ENCODE measurements around the gene RSPRY1. TPM values are rescaled to one million over a fixed set of nuclear protein-coding genes. Genes with fewer than 3 reads are reported as not detected.

The RSPRY1 gene
- total and polyA plus RNA-seq, 2 of the 4 experiments (the other 2 are of a cell fraction) = 25.2 to 62.2 TPM

GRCh38 chr16:57281791-57282190 is 95.7 kb downstream of the RSPRY1 start:
- Histone ChIP-seq H3K18ac (ENCODE audit: low read depth, low read length) (no peak overlapping the region), H4K20me1 (ENCODE audit: insufficient read depth, low read length) (peaks cover 3% of the 10 kb centered on the region; the same call in 1 of the 2 replicates), H2AFZ (replicated peaks; ENCODE audit: low read length, poor library complexity) (no peak overlapping the region), H2BK15ac (ENCODE audit: low read depth, low read length) (no peak overlapping the region), H3K27me3 (ENCODE audit: control insufficient read depth, insufficient read depth, low read length) (peaks cover 60% of the 10 kb centered on the region), H3K4me2 (ENCODE audit: low read depth, low read length) (no peak overlapping the region), H2BK5ac (ENCODE audit: low read depth, low read length, poor library complexity, severe bottlenecking) (no peak overlapping the region), H4K8ac (ENCODE audit: low read depth in 2 of 2, low read length in 2 of 2) (no peak overlapping the region), H4K91ac (ENCODE audit: insufficient read depth, low read depth, low read length) (no peak overlapping the region), H3K36me3 (ENCODE audit: control insufficient read depth, insufficient read depth, low read length) (no peaks in the 10 kb centered on the region), H2AK9ac (replicated peaks; ENCODE audit: low read depth, low read length, poor library complexity) (no peak overlapping the region), H3K14ac (replicated peaks; ENCODE audit: low read depth, low read length) (no peak overlapping the region), H3K4ac (ENCODE audit: low read depth, low read length) (no peak overlapping the region), H3K56ac (ENCODE audit: extremely low read depth, insufficient read depth, low read length) (no peak overlapping the region), H2BK20ac (ENCODE audit: low read depth, low read length) (no peak overlapping the region), H3K9me3 (ENCODE audit: control insufficient read depth, insufficient read depth, low read length) (no peaks in the 10 kb centered on the region), H3K23ac (ENCODE audit: low read depth, low read length) (no peak overlapping the region), H3K79me1 (ENCODE audit: low read depth in 1 of 2, low read length in 2 of 2) (no peaks in the 10 kb centered on the region), H3K27ac (ENCODE audit: insufficient read depth, low read length) (no peak overlapping the region), H3K4me1 (ENCODE audit: control insufficient read depth, insufficient read depth, low read length) (no peaks in the 10 kb centered on the region), H2BK120ac (ENCODE audit: low read depth, low read length) (no peak overlapping the region), H3K4me3 (ENCODE audit: insufficient read depth, low read depth, low read length) (no peak overlapping the region), H4K5ac (ENCODE audit: low read depth, low read length) (no peak overlapping the region), H3K9me1 (ENCODE audit: insufficient read depth, low read length) (no peaks in the 10 kb centered on the region), H2AK5ac (ENCODE audit: low read depth, low read length) (no peak overlapping the region), H3K9ac (ENCODE audit: low read depth, low read length) (no peak overlapping the region)
- dilution Hi-C loops (cut with HindIII; ENCODE audit: low sequenced_read_pairs, unreplicated experiment) (no loop called here), intact Hi-C loops (cut with micrococcal nuclease) (no loop called here), in situ Hi-C loops (cut with MboI; ENCODE audit: low sequenced_read_pairs) (no loop called here)
- DNase-seq = no peak
- no peak for ATAC-seq (ENCODE audit: low read depth)
- ChIA-PET CTCF (no interaction called here), POLR2A (ENCODE audit: unreplicated experiment) (no interaction called here)
- WGBS, 2 experiments (ENCODE audit: extremely low coverage in 2 of 2, insufficient read length in 1 of 2) = 67% methylated on average over 1 of the region's 3 CpGs; no CpG with 5 or more reads in 1 of the 2 experiments
- TF ChIP-seq CEBPB (IDR thresholded peaks at IDR 0.05; ENCODE audit: low read depth, low read length) = no peak
- TF ChIP-seq NFE2L2 (IDR thresholded peaks at IDR 0.05; ENCODE audit: low read depth, low read length) = no peak
- TF ChIP-seq, protein P1, sequence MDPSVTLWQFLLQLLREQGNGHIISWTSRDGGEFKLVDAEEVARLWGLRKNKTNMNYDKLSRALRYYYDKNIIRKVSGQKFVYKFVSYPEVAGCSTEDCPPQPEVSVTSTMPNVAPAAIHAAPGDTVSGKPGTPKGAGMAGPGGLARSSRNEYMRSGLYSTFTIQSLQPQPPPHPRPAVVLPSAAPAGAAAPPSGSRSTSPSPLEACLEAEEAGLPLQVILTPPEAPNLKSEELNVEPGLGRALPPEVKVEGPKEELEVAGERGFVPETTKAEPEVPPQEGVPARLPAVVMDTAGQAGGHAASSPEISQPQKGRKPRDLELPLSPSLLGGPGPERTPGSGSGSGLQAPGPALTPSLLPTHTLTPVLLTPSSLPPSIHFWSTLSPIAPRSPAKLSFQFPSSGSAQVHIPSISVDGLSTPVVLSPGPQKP (IDR thresholded peaks at IDR 0.05; ENCODE audit: borderline replicate concordance, low read depth, low read length) = no peak
- TF ChIP-seq CHD1 (IDR thresholded peaks at IDR 0.05; ENCODE audit: low read depth, low read length) = no peak
- TF ChIP-seq MXI1 (IDR thresholded peaks at IDR 0.05; ENCODE audit: borderline replicate concordance, low read depth, low read length) = no peak
- TF ChIP-seq BHLHE40 (IDR thresholded peaks at IDR 0.05; ENCODE audit: low read depth, low read length) = no peak
- TF ChIP-seq, protein P2, sequence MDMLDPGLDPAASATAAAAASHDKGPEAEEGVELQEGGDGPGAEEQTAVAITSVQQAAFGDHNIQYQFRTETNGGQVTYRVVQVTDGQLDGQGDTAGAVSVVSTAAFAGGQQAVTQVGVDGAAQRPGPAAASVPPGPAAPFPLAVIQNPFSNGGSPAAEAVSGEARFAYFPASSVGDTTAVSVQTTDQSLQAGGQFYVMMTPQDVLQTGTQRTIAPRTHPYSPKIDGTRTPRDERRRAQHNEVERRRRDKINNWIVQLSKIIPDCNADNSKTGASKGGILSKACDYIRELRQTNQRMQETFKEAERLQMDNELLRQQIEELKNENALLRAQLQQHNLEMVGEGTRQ (IDR thresholded peaks at IDR 0.05; ENCODE audit: low read depth, low read length) = no peak
- no peak for TF ChIP-seq RCOR1 (IDR thresholded peaks at IDR 0.05; ENCODE audit: insufficient replicate concordance, low read length)
- no peak for TF ChIP-seq RAD21 (IDR thresholded peaks at IDR 0.05; ENCODE audit: low read length)
- no peak for TF ChIP-seq MAZ (IDR thresholded peaks at IDR 0.05; ENCODE audit: borderline replicate concordance, low read depth, low read length)
- TF ChIP-seq SMC3 (IDR thresholded peaks at IDR 0.05; ENCODE audit: low read depth, low read length) = no peak
- no peak for TF ChIP-seq FOS (IDR thresholded peaks at IDR 0.05; ENCODE audit: low read depth, low read length)
- no TSS peak for BruUV-seq (replicated peaks)
